IPS DF 6.9 (cell line): ENCODE data around the gene HYAL2.
A peak's percentile ranks its signal among the peaks of the same experiment; 100 is the strongest.

Experiments used
- DNase-seq: peaks from one replicate; pipeline ENCODE4 v3.0.0-alpha.2; 2013; ENCODE audit warnings: low read depth, low spot score
- H3K27ac ChIP-seq: one replicate; pipeline ENCODE4 v1.5.1; 2013; ENCODE audit warnings: low read length, control low read depth
- H3K27me3 ChIP-seq: 2 replicates; pipeline ENCODE4 v1.6.1; 2013; ENCODE audit warnings: mild to moderate bottlenecking, low read length; ENCODE audit not compliant: control insufficient read depth, insufficient read depth
- H3K36me3 ChIP-seq: 2 replicates; pipeline ENCODE4 v1.6.1; 2013; ENCODE audit warnings: low read length; ENCODE audit not compliant: control insufficient read depth, insufficient read depth
- H3K4me1 ChIP-seq: 2 replicates; pipeline ENCODE4 v1.6.1; 2013; ENCODE audit warnings: low read length; ENCODE audit not compliant: control insufficient read depth, insufficient read depth
- H3K4me3 ChIP-seq: 2 replicates; pipeline ENCODE4 v1.5.1; 2013; ENCODE audit warnings: mild to moderate bottlenecking, low read length
- H3K9me3 ChIP-seq: 2 replicates; pipeline ENCODE4 v1.6.1; 2013; ENCODE audit warnings: low read length, inconsistent platforms; ENCODE audit not compliant: control insufficient read depth, insufficient read depth
- WGBS: extraction: QIAGEN DNeasy Blood & Tissue Kit; methylation state at CpG from one replicate; pipeline ENCODE4 v1.1.7; 2013; ENCODE audit warnings: mixed read lengths, missing lambda C conversion rate; ENCODE audit not compliant: insufficient read length, insufficient coverage; 5-methylcytosine and 5-hydroxymethylcytosine counted together

Gene HYAL2

GRCh38 chr3:50340448-50341329 is 18.1 kb upstream of the HYAL2 start, which contains the start of gene RASSF1:
Gene RASSF1 (minus strand): TSS chr3:50340836. CDS start chr3:50340805, 31 bp downstream.
- Histone ChIP-seq H3K36me3 (no peaks in the 10 kb centered on the region), H3K9me3 (no peaks in the 10 kb centered on the region), H3K27ac (no peak within 1 kb of the TSS), H3K4me1 (peaks cover 3% of the 10 kb centered on the region; the same call in 1 of the 2 replicates), H3K4me3 (peak within 1 kb of the TSS; percentile 40; the same call in 1 of the 2 replicates), H3K27me3 (peaks cover 16% of the 10 kb centered on the region; the same call in 1 of the 2 replicates)
- no CpG with 5 or more reads among the region's 85 CpGs for WGBS
- no peak for DNase-seq

- Histone ChIP-seq H3K4me1 (peaks cover 3% of the 10 kb centered on the region; the same call in 1 of the 2 replicates), H3K27me3 (peaks cover 16% of the 10 kb centered on the region; the same call in 1 of the 2 replicates), H3K36me3 (no peaks in the 10 kb centered on the region), H3K27ac (no peak overlapping the region), H3K4me3 (peak overlapping the region; percentile 40; the same call in 1 of the 2 replicates), H3K9me3 (no peaks in the 10 kb centered on the region)
- WGBS: no CpG with 5 or more reads among the region's 9 CpGs
- no peak for DNase-seq
These were observed 17.6 kb upstream of the HYAL2 start for GRCh38 chr3:50340147-50340447.

GRCh38 chr3:50339485-50340146 is 17.1 kb upstream of the HYAL2 start:
- DNase-seq: no peak
- Histone ChIP-seq H3K27ac (no peak overlapping the region), H3K27me3 (peaks cover 14% of the 10 kb centered on the region; the same call in 1 of the 2 replicates), H3K4me3 (no peak overlapping the region), H3K36me3 (no peaks in the 10 kb centered on the region), H3K4me1 (peaks cover 3% of the 10 kb centered on the region; the same call in 1 of the 2 replicates), H3K9me3 (no peaks in the 10 kb centered on the region)
- WGBS: no CpG with 5 or more reads among the region's 14 CpGs

GRCh38 chr3:50338965-50339364 is 16.4 kb upstream of the HYAL2 start:
- no CpG with 5 or more reads among the region's 5 CpGs for WGBS
- H3K4me3 ChIP-seq: no peak overlapping the region

GRCh38 chr3:50337175-50337861 is 14.8 kb upstream of the HYAL2 start:
- Histone ChIP-seq H3K4me1 (peaks cover 3% of the 10 kb centered on the region; the same call in 1 of the 2 replicates), H3K9me3 (no peaks in the 10 kb centered on the region)
- no CpG with 5 or more reads among the region's 79 CpGs for WGBS

More at GRCh38 chr3:50338965-50339364, 16.4 kb upstream of the HYAL2 start:
- DNase-seq: no peak
- H3K4me1 ChIP-seq: peaks cover 3% of the 10 kb centered on the region; the same call in 1 of the 2 replicates
- H3K36me3 ChIP-seq: no peaks in the 10 kb centered on the region
- H3K27me3 ChIP-seq: peaks cover 14% of the 10 kb centered on the region; the same call in 1 of the 2 replicates
- no peaks in the 10 kb centered on the region for H3K9me3 ChIP-seq
- no peak overlapping the region for H3K27ac ChIP-seq

GRCh38 chr3:50336452-50337174 is 14.1 kb upstream of the HYAL2 start:
- H3K36me3 ChIP-seq: peaks cover under 1% of the 10 kb centered on the region; the same call in 1 of the 2 replicates
- H3K4me1 ChIP-seq: peaks cover 3% of the 10 kb centered on the region; the same call in 1 of the 2 replicates
- WGBS: no CpG with 5 or more reads among the region's 31 CpGs
- no peak for DNase-seq
- H3K9me3 ChIP-seq: no peaks in the 10 kb centered on the region
- no peak overlapping the region for H3K27ac ChIP-seq
- peak overlapping the region; percentile 81; the same call in 1 of the 2 replicates for H3K4me3 ChIP-seq
- peaks cover 14% of the 10 kb centered on the region; the same call in 1 of the 2 replicates for H3K27me3 ChIP-seq

More at GRCh38 chr3:50337175-50337861, 14.8 kb upstream of the HYAL2 start:
- no peak for DNase-seq
- Histone ChIP-seq H3K4me3 (peak overlapping the region; percentile 81), H3K36me3 (no peaks in the 10 kb centered on the region), H3K27ac (no peak overlapping the region), H3K27me3 (peaks cover 14% of the 10 kb centered on the region; the same call in 1 of the 2 replicates)

- WGBS: no CpG with 5 or more reads among the region's 5 CpGs
- Histone ChIP-seq H3K27me3 (peaks cover 4% of the 10 kb centered on the region; the same call in 1 of the 2 replicates), H3K36me3 (peaks cover 14% of the 10 kb centered on the region), H3K4me3 (no peak overlapping the region), H3K4me1 (no peaks in the 10 kb centered on the region), H3K27ac (no peak overlapping the region), H3K9me3 (no peaks in the 10 kb centered on the region)
- DNase-seq: no peak
These were observed 12.0 kb upstream of the HYAL2 start for GRCh38 chr3:50334339-50335075.

GRCh38 chr3:50333744-50334328 is 11.3 kb upstream of the HYAL2 start:
- DNase-seq: no peak
- no peak overlapping the region for H3K4me3 ChIP-seq
- H3K36me3 ChIP-seq: peaks cover 14% of the 10 kb centered on the region
- no peaks in the 10 kb centered on the region for H3K9me3 ChIP-seq
- peaks cover 1% of the 10 kb centered on the region; the same call in 1 of the 2 replicates for H3K27me3 ChIP-seq
- WGBS: no CpG with 5 or more reads among the region's 12 CpGs
- H3K27ac ChIP-seq: no peak overlapping the region
- H3K4me1 ChIP-seq: no peaks in the 10 kb centered on the region

- Histone ChIP-seq H3K27ac (no peak overlapping the region), H3K4me3 (no peak overlapping the region), H3K27me3 (no peaks in the 10 kb centered on the region), H3K36me3 (peaks cover 14% of the 10 kb centered on the region), H3K4me1 (no peaks in the 10 kb centered on the region), H3K9me3 (no peaks in the 10 kb centered on the region)
- no CpG with 5 or more reads among the region's 19 CpGs for WGBS
- no peak for DNase-seq
These were observed 8.9 kb upstream of the HYAL2 start for GRCh38 chr3:50331364-50331907.
